Ovary (tissue), 9 donors: ENCODE results near the gene DERL2. TPM values are rescaled to one million over a fixed set of nuclear protein-coding genes. Genes with fewer than 3 reads are reported as not detected.

Experiments
- DNase-seq, 5 donors: peaks; one replicate each; pipeline ENCODE4 v3.0.0-alpha.2; 2019 to 2020
- H3K27ac ChIP-seq, 2 donors: fragments of 200-600 bp; one replicate each; pipeline versions ENCODE4 v1.5.1 to v1.8.0; 2019 to 2022
- H3K27me3 ChIP-seq: fragments of 200-600 bp; one replicate; pipeline ENCODE4 v1.8.0; 2022
- H3K36me3 ChIP-seq: fragments of 200-600 bp; sonication (generic); one replicate; pipeline ENCODE4 v1.5.1; 2019
- H3K4me1 ChIP-seq: one replicate; pipeline ENCODE4 v1.8.1; 2013; ENCODE audit warnings: mild to moderate bottlenecking, moderate library complexity; ENCODE audit not compliant: insufficient read depth
- H3K4me3 ChIP-seq: fragments of 200-600 bp; sonication (generic); one replicate; pipeline ENCODE4 v1.5.1; 2017
- H3K9me3 ChIP-seq, 2 donors: fragments of 200-600 bp in 1 of 2; sonication (generic) in 1 of 2; one replicate each; pipeline versions ENCODE4 v1.5.1 to v1.8.1; 2013 to 2019; ENCODE audit warnings: mild to moderate bottlenecking in 1 of 2, moderate library complexity in 1 of 2
- EP300 ChIP-seq: sonication (generic); formaldehyde crosslinking; IDR thresholded peaks from one replicate; pipeline ENCODE4 v1.6.1; 2017; ENCODE audit warnings: antibody characterized with exemption
- POLR2A ChIP-seq: fragments of 450-650 bp; IDR thresholded peaks from one replicate; pipeline ENCODE4 v1.6.1; 2017; ENCODE audit warnings: antibody characterized with exemption, mild to moderate bottlenecking, moderate library complexity
- WGBS, 3 donors: extraction: QIAGEN DNeasy Blood & Tissue Kit in 1 of 3; methylation state at CpG; one replicate each; pipeline versions ENCODE4 v1.1.5 to v1.1.7; 2013 to 2017; 5-methylcytosine and 5-hydroxymethylcytosine counted together
- intact Hi-C, 4 donors: fragments of 100-400 bp; cut with DNase I; formaldehyde crosslinking; loops; one replicate each; pipeline versions ENCODE4 v1.11.0 to v1.15.1; 2022 to 2023
- polyA plus RNA-seq, 2 donors: library from polyadenylated mRNA; stranded (reverse); fragments of 200-250 nt in 1 of 2; fragments of 350-450 nt in 1 of 2; fragmentation: Illumina TruSeq in 1 of 2; extraction: RNeasy Lipid Tissue Mini Kit (QIAGEN cat#74804) in 1 of 2; gene quantifications; one replicate each; pipeline ENCODE4 v1.2.3, GENCODE V29; 2013 to 2014
- total RNA-seq, 7 donors: library from RNA; depleted of rRNA in 2 of 7; stranded (reverse); fragments of >200 nt in 2 of 7; fragmentation: NEBNext Ultra II Directional in 3 of 7; extraction: Animal tissue kit (Norgen Biotek cat#: 25700) in 3 of 7; gene quantifications; one replicate each; pipeline versions ENCODE4 v1.1.0 to v1.2.4, GENCODE V29; 2016 to 2023
- TF ChIP-seq, protein P1 (sequence below), 3 donors: fragments of 450-650 bp in 2 of 3; fragments of 200-600 bp in 1 of 3; IDR thresholded peaks; one replicate each; pipeline versions ENCODE4 v1.5.1 to v1.8.0; 2016 to 2022; ENCODE audit warnings: antibody characterized with exemption in 3 of 3, mild to moderate bottlenecking in 1 of 3
- donor health status: DM: no; HTN: no; CAD: no; lungs with moderate emphysema.
- donor health status: DM: no; HTN: no; CAD: no.
- donor health status: Bipolar disorder and iron deficiency.
- donor health status: DM: yes; HTN: yes; CAD: no.
- donor health status: DM: no; HTN: no; CAD: no.
- donor health status: DM: yes; HTN: yes; CAD: no.

The DERL2 gene
- total and polyA plus RNA-seq, 9 donors = 15.1 to 68.6 (median 51.2) TPM

DNA sequence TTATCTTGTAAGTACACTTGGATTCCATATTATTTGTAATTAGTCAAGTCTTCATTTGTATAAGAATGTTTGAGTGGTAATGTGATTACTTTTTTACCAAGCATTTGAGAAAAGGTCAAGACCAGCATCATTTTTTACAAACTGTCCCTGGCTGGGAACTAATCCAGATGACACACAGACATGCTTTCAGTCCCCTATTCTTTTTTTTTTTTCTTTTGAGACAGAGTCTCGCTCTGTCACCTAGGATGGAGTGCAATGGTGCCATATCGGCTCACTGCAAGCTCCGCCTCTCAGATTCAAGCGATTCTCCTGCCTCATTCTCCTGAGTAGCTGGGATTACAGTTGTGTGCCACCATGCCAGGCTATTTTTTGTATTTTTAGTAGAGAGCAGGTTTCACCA lies 4.5 kb downstream of the DERL2 start:
- H3K4me1 ChIP-seq = peaks cover 3% of the 10 kb centered on the region
- no peak overlapping the region for H3K4me3 ChIP-seq
- WGBS, 3 donors = 95 to 97% (median 95%) methylated on average over 4 of the region's 4 CpGs
- H3K27me3 ChIP-seq = no peaks in the 10 kb centered on the region
- H3K9me3 ChIP-seq = peaks cover 0 to 4% of the 10 kb centered on the region in 2 donors
- no peaks in the 10 kb centered on the region for H3K36me3 ChIP-seq
- H3K27ac ChIP-seq = no peak overlapping the region
- intact Hi-C loops = no loop called here
- no peak for DNase-seq
- TF ChIP-seq EP300 (no peak), POLR2A (no peak)
- TF ChIP-seq, protein P1, sequence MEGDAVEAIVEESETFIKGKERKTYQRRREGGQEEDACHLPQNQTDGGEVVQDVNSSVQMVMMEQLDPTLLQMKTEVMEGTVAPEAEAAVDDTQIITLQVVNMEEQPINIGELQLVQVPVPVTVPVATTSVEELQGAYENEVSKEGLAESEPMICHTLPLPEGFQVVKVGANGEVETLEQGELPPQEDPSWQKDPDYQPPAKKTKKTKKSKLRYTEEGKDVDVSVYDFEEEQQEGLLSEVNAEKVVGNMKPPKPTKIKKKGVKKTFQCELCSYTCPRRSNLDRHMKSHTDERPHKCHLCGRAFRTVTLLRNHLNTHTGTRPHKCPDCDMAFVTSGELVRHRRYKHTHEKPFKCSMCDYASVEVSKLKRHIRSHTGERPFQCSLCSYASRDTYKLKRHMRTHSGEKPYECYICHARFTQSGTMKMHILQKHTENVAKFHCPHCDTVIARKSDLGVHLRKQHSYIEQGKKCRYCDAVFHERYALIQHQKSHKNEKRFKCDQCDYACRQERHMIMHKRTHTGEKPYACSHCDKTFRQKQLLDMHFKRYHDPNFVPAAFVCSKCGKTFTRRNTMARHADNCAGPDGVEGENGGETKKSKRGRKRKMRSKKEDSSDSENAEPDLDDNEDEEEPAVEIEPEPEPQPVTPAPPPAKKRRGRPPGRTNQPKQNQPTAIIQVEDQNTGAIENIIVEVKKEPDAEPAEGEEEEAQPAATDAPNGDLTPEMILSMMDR (IDR thresholded peaks at IDR 0.05) = no peak

DNA sequence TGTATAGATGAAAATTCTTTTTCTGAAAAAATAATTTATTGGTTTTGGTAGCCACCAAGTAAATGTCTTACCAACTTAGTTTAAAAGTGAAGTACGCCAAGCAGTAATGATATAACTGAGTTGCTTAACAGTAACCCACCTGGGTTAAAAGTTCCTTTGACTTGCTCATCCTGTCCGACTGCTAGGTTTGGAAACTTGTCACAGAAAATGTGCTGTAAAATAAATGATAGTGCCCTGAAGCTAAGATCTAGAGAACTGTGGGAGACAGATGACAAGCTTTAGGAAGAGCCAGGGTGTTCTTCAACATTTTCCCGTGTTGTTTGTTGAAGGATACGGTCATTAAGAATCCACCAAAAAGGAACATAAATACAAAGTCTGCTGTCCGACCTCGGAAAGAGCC lies 5.0 kb downstream of the DERL2 start:
- H3K27me3 ChIP-seq = no peaks in the 10 kb centered on the region
- H3K4me1 ChIP-seq = peaks cover 3% of the 10 kb centered on the region
- no peak for DNase-seq
- H3K9me3 ChIP-seq = peaks cover 0 to 4% of the 10 kb centered on the region in 2 donors
- 79 to 83% (median 82%) methylated on average over 6 of the region's 6 CpGs for WGBS, 3 donors
- no peak overlapping the region for H3K27ac ChIP-seq
- intact Hi-C loops = no loop called here
- no peak overlapping the region for H3K4me3 ChIP-seq
- no peaks in the 10 kb centered on the region for H3K36me3 ChIP-seq
- no peak for TF ChIP-seq EP300
- TF ChIP-seq POLR2A = no peak
- TF ChIP-seq, protein P1 (IDR thresholded peaks at IDR 0.05) = no peak

DNA sequence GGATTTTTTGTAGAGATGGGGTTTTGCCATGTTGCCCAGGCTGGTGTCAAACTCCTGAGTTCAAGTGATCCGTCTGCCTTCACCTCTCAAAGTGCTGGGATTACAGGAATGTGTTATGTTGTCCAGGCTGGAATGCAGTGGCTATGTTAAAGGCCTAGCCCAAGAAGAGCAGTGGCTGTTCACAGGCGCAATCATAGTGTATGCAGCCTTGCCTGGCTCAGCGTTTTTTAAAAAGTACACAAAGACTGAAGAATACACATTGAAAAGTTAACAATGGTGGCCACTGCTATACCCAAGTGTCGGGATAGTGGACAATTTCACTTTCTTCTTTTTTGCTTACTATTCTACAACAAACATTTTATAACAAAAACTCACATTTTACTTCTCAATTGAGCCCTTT lies 7.0 kb downstream of the DERL2 start:
- no peaks in the 10 kb centered on the region for H3K36me3 ChIP-seq
- peaks cover 0 to 4% of the 10 kb centered on the region in 2 donors for H3K9me3 ChIP-seq
- no peak overlapping the region for H3K4me3 ChIP-seq
- intact Hi-C loops = no loop called here
- 94 to 95% (median 94%) methylated on average over 4 of the region's 4 CpGs for WGBS, 3 donors
- H3K4me1 ChIP-seq = no peaks in the 10 kb centered on the region
- TF ChIP-seq POLR2A = no peak
- TF ChIP-seq, protein P1 (IDR thresholded peaks at IDR 0.05) = no peak
- TF ChIP-seq EP300 = no peak
- H3K27ac ChIP-seq = no peak overlapping the region
- no peaks in the 10 kb centered on the region for H3K27me3 ChIP-seq
- DNase-seq = no peak

DNA sequence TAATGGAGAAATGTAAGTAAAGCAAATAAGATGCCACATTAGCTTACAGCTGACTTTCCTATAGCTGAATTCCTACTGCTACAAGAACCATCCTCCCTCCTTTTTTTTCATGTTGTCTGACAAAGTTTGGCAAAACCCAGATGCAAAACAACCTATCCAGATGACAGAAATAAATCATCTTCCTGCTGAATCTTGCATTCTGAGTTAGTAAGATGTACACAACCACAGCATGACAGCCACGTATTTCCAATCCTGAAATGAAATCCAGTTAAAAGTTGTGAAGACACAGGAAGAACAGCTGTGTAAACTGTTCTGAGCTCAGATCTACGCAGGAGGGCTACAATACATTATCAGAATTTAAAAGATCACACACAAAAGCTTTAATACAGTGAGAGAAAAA lies 12.1 kb downstream of the DERL2 start:
- Histone ChIP-seq H3K36me3 (no peaks in the 10 kb centered on the region), H3K27ac (no peak overlapping the region), H3K4me1 (no peaks in the 10 kb centered on the region), H3K9me3 (peaks cover 0 to 4% of the 10 kb centered on the region in 2 donors), H3K4me3 (no peak overlapping the region), H3K27me3 (no peaks in the 10 kb centered on the region)
- 86 to 89% (median 89%) methylated on average over 2 of the region's 2 CpGs for WGBS, 3 donors
- TF ChIP-seq, protein P1 (IDR thresholded peaks at IDR 0.05) = no peak
- no peak for TF ChIP-seq EP300
- TF ChIP-seq POLR2A = no peak
- DNase-seq = no peak
- intact Hi-C loops = no loop called here
